SJCRH30 (cell line): ENCODE measurements around the gene P4HB. TPM values are rescaled to one million over a fixed set of nuclear protein-coding genes. Genes with fewer than 3 reads are reported as not detected.
A peak's percentile ranks its signal among the peaks of the same experiment; 100 is the strongest.

ENCODE experiments used
- DNase-seq, 2 experiments: peaks; one replicate each; pipeline ENCODE4 v3.0.0-alpha.2; 2015 to 2020
- H3K27ac ChIP-seq: fragments of 250-450 bp; sonication (Bioruptor Pico); 2 replicates; pipeline ENCODE4 v1.5.1; 2020; ENCODE audit warnings: mild to moderate bottlenecking, moderate library complexity
- H3K27me3 ChIP-seq: fragments of 250-450 bp; sonication (Bioruptor Pico); 2 replicates; pipeline ENCODE4 v1.5.1; 2020; ENCODE audit warnings: mild to moderate bottlenecking, moderate library complexity
- H3K36me3 ChIP-seq: fragments of 250-450 bp; sonication (Bioruptor Pico); 2 replicates; pipeline ENCODE4 v1.5.1; 2020; ENCODE audit warnings: mild to moderate bottlenecking, moderate library complexity
- H3K4me1 ChIP-seq: fragments of 250-450 bp; sonication (Bioruptor Pico); 2 replicates; pipeline ENCODE4 v1.5.1; 2020; ENCODE audit warnings: mild to moderate bottlenecking, moderate library complexity
- H3K4me3 ChIP-seq: fragments of 250-450 bp; sonication (Bioruptor Pico); 2 replicates; pipeline ENCODE4 v1.5.1; 2020; ENCODE audit warnings: mild to moderate bottlenecking, moderate library complexity
- H3K9me3 ChIP-seq: fragments of 250-450 bp; sonication (Bioruptor Pico); replicated peaks from 2 replicates; pipeline ENCODE4 v1.5.1; 2020; ENCODE audit warnings: mild to moderate bottlenecking, moderate library complexity
- total RNA-seq: library from RNA; depleted of rRNA; stranded (reverse); fragments of >200 nt; shearing (Covaris generic); gene quantifications from 2 replicates; pipeline ENCODE4 v1.2.3, GENCODE V29; 2014

Gene P4HB
- total RNA-seq, 1 experiment from 2014 or later: 620 TPM

DNA sequence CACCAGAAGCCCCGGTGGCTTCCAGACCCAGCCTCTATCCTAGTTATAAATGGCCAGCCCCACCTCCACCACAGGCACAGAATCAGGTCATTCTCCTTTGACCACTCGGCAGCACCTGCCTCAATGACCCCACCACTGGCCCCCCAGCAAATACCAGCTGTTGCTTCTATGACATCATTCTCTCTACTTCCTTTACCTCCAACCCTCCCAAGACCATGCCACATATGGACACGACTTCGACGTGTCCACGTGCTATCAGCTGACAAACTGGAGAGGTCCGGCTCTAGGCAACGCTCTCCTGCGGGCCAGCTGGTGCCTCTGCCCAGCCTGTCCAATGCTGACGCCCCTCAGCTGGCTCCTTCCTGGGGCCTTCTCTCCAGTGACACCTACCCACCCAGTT lies 25.1 kb upstream of the P4HB start:
- Histone ChIP-seq H3K4me3 (no peak overlapping the region), H3K27ac (peak overlapping the region; percentile 57), H3K9me3 (no peaks in the 10 kb centered on the region), H3K36me3 (peaks cover 95% of the 10 kb centered on the region), H3K27me3 (no peaks in the 10 kb centered on the region), H3K4me1 (peaks cover 30% of the 10 kb centered on the region)
- peak in 1 of 2 experiments; percentile 53 for DNase-seq

DNA sequence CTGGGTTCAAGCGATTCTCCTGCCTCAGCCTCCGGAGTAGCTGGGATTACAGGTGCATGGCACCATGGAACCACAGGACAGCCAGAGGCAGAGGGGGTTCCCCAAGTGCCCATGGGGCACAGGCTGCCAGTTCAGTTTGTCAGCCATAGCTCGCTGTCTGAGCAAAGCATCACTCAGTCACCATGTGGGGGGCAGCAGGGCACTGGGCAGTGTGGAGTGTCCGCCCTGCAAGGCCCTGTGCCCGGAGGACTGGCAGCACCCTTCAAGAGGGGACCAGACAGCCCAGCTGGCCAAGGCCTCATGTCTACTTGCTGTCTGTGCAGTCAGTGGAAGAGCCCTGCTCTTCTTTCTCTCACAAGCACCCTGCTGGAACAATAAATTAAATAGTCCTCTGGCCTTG lies 24.6 kb upstream of the P4HB start:
- Histone ChIP-seq H3K27me3 (no peaks in the 10 kb centered on the region), H3K4me3 (no peak overlapping the region), H3K9me3 (no peaks in the 10 kb centered on the region), H3K36me3 (peaks cover 94% of the 10 kb centered on the region), H3K27ac (no peak overlapping the region), H3K4me1 (peaks cover 28% of the 10 kb centered on the region)
- DNase-seq: no peak

- Histone ChIP-seq H3K27ac (no peak overlapping the region), H3K27me3 (no peaks in the 10 kb centered on the region), H3K4me1 (peaks cover 23% of the 10 kb centered on the region), H3K4me3 (no peak overlapping the region), H3K9me3 (no peaks in the 10 kb centered on the region), H3K36me3 (peaks cover 92% of the 10 kb centered on the region)
- peak in 1 of 2 experiments; percentile 33 for DNase-seq
Observed at GRCh38 chr17:81884520-81884919, 24.2 kb upstream of the P4HB start.

DNA sequence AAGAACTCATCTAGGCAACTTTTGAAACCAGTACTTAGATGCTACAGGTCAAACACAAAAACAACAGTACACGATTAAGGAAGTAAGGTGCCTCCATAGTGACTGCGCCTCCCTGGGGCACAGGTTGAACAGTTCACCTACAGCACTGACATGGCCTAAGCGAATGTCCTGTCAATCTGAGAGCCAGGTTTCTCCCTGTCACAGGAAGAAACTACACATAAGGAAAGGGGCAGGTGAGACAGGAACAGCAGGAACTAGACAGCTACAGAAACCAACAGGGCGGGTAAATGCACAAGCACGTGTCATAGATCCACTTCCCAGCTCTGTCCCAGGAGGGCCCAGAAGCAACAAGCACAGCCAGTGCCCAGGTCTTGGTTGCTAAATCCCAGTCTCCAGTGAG lies 18.8 kb upstream of the P4HB start:
- no peak overlapping the region for H3K27ac ChIP-seq
- peaks cover 62% of the 10 kb centered on the region for H3K36me3 ChIP-seq
- no peak overlapping the region for H3K4me3 ChIP-seq
- no peaks in the 10 kb centered on the region for H3K4me1 ChIP-seq
- H3K9me3 ChIP-seq: no peaks in the 10 kb centered on the region
- DNase-seq: no peak
- no peaks in the 10 kb centered on the region for H3K27me3 ChIP-seq

- no peak overlapping the region for H3K27ac ChIP-seq
- H3K36me3 ChIP-seq: peaks cover 54% of the 10 kb centered on the region
- H3K27me3 ChIP-seq: no peaks in the 10 kb centered on the region
- no peaks in the 10 kb centered on the region for H3K9me3 ChIP-seq
- no peaks in the 10 kb centered on the region for H3K4me1 ChIP-seq
- no peak overlapping the region for H3K4me3 ChIP-seq
- no peak for DNase-seq
Observed at GRCh38 chr17:81878294-81878693, 18.0 kb upstream of the P4HB start.

DNA sequence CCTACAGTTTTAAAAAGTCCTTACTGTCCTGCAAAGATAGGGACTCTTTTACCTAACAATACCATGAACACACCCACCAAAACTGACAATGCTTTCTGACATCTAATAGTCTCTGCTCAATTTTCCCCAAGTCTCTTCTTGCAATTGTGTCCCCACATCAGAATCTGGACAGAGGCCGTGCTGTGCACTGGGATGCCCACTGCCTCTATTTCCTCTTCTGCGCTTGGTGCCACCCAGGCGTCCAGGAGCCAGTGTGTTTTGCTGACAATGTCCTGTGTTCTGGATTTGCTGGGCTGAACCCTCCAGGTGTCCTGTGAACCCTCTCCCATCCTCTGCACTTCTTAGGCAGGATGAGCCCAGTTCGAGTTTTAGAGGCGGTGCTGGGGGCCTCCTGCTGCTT lies 17.2 kb upstream of the P4HB start:
- DNase-seq: no peak
- Histone ChIP-seq H3K4me3 (no peak overlapping the region), H3K36me3 (peaks cover 48% of the 10 kb centered on the region), H3K27ac (no peak overlapping the region), H3K9me3 (no peaks in the 10 kb centered on the region), H3K4me1 (no peaks in the 10 kb centered on the region), H3K27me3 (no peaks in the 10 kb centered on the region)

DNA sequence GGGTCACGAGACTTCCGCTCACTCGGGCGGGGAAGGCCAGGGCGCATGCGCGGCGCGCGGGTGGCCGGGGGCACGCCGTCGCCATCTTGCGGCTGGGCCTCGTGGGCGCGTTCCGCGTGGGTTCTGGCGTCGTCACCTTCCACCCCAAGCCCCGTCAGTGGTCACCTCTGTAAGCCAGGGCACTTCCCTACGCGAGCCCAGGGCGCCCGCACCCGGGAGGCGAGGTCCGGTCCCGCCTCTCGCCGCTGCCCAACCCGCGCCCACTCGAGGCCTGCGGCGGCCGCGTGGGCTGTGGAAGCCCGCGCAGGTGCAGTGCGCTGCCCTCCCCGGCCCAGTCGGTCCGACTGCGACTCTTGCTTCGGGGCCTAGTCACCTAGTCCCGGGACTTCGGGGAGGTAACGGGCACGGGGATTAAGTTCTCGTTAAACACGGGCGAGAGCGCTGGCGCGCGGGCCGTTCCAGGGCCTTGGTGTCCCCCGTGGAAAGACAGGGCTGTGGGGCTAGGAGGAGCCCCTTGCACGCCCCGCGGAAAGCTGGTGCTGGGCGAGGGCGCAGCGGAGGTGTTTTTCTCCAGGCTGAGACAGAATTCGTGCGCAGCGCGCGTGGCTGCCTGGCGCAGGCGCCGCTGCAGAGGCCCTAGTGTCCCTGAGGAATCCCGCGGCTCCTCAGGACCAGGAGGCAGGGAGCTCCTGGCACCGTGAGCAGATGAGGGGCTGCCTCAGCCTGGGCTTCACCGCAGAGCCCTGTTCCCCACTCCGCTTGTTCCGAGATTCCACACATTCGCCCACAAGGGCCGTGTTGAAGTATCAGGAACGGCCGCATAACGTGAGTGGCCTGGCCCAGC lies 11.3 kb upstream of the P4HB start:
- no peaks in the 10 kb centered on the region for H3K9me3 ChIP-seq
- no peaks in the 10 kb centered on the region for H3K27me3 ChIP-seq
- DNase-seq: peak; percentile 97 to 98
- H3K36me3 ChIP-seq: peaks cover 22% of the 10 kb centered on the region
- peak overlapping the region; percentile 83 for H3K4me3 ChIP-seq
- peak overlapping the region; percentile 91 for H3K27ac ChIP-seq
- peaks cover 7% of the 10 kb centered on the region for H3K4me1 ChIP-seq

GRCh38 chr17:81870981-81871386 lies 10.6 kb upstream of the P4HB start, which contains the start of gene ARHGDIA:
Gene ARHGDIA (minus strand): TSS chr17:81871337. CDS start chr17:81869930, 1,407 bp downstream.
- Histone ChIP-seq H3K9me3 (no peaks in the 10 kb centered on the region), H3K27ac (peak within 1 kb of the TSS; percentile 91), H3K4me3 (peak within 1 kb of the TSS; percentile 83), H3K4me1 (peaks cover 7% of the 10 kb centered on the region), H3K36me3 (peaks cover 22% of the 10 kb centered on the region), H3K27me3 (no peaks in the 10 kb centered on the region)
- no peak for DNase-seq

DNA sequence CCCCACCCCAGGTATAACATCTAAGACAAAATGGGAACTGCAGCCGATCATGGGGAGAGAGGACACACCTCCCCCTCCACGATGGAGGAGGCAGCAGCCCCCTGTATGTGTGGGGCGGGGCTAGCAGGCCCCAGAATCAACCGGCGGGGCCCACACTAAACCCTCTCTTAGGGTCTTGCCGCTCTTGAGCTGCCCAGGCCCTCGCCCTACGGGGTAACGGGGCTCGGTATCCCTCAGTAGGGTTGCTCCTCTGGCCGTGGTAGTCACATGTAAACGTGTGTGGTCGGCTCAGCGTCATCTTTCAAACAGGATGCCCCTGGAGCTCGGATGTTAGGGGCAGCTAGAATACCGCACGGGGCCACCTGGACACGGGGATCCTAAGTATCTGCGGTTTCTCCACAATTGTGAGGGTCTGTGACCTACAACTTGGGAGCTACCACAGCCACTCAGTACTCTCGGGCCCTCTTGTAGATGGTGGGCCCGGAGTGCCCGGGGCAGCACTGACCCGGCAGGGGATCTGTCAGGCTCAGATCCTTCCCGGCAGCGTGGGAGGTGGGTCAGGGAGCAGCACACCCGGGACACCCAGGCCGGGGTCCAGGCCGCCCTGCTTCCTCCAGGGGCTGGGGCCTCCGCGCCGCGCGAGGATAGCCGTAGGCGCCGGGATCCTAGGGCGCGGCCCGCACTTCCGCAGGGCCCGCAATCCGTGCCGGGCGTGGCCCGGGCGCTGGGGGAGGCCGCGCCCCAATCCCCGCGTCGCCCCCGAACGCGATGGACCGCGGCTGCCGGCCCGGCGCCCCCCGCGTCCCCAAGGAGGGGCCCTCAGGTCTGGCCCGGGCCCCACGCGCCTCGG lies 10.0 kb upstream of the P4HB start:
- Histone ChIP-seq H3K4me1 (peaks cover 7% of the 10 kb centered on the region), H3K9me3 (no peaks in the 10 kb centered on the region), H3K4me3 (peak overlapping the region; percentile 83), H3K27me3 (no peaks in the 10 kb centered on the region), H3K27ac (peak overlapping the region; percentile 54), H3K36me3 (peaks cover 22% of the 10 kb centered on the region)
- DNase-seq: peak; percentile 62 to 69

GRCh38 chr17:81869221-81870130 lies 9.1 kb upstream of the P4HB start:
- Histone ChIP-seq H3K9me3 (no peaks in the 10 kb centered on the region), H3K27me3 (no peaks in the 10 kb centered on the region), H3K4me1 (peaks cover 7% of the 10 kb centered on the region), H3K4me3 (peak overlapping the region; percentile 83), H3K27ac (no peak overlapping the region), H3K36me3 (peaks cover 22% of the 10 kb centered on the region)
- DNase-seq: peak; percentile 43 to 54

GRCh38 chr17:81868674-81869220 lies 8.4 kb upstream of the P4HB start:
- Histone ChIP-seq H3K36me3 (peaks cover 22% of the 10 kb centered on the region), H3K4me1 (peaks cover 7% of the 10 kb centered on the region), H3K27me3 (no peaks in the 10 kb centered on the region), H3K27ac (no peak overlapping the region), H3K4me3 (no peak overlapping the region), H3K9me3 (no peaks in the 10 kb centered on the region)
- DNase-seq: peak; percentile 57 to 65

DNA sequence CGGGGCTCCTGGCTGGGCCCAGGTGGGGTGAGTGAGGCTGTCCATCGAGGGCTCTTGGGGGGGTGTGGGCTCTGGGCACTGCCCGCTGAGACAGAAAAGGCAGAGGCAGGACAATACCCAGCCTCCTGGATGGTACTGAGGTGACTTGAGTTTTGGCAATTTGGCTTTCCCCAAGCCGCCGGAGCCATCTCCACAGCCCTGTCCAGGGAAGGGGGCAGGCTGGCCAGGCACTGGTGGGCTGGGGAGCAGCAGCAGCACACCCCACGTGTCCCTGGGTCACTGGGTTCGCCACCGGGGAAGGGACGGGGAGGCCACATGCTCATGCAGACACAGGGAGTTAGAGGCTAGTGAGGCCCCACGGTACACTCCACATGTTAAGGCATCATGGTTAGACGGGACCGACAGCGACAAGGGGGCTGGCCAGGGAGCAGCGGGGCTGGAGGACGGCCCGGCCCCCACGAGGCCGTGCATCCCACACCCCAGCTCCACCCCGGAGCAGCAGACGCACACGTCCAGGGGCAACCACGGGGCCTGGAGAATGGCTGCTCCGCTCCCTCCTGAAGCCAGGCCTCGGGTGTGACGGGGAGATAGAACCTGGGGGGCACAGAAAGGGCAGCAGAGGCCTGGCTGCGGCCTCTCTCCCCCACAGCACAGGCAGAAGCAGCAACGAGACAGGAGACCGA lies 7.8 kb upstream of the P4HB start:
- no peak for DNase-seq
- H3K9me3 ChIP-seq: no peaks in the 10 kb centered on the region
- H3K4me3 ChIP-seq: no peak overlapping the region
- no peak overlapping the region for H3K27ac ChIP-seq
- peaks cover 25% of the 10 kb centered on the region for H3K36me3 ChIP-seq
- no peaks in the 10 kb centered on the region for H3K27me3 ChIP-seq
- H3K4me1 ChIP-seq: peaks cover 7% of the 10 kb centered on the region

DNA sequence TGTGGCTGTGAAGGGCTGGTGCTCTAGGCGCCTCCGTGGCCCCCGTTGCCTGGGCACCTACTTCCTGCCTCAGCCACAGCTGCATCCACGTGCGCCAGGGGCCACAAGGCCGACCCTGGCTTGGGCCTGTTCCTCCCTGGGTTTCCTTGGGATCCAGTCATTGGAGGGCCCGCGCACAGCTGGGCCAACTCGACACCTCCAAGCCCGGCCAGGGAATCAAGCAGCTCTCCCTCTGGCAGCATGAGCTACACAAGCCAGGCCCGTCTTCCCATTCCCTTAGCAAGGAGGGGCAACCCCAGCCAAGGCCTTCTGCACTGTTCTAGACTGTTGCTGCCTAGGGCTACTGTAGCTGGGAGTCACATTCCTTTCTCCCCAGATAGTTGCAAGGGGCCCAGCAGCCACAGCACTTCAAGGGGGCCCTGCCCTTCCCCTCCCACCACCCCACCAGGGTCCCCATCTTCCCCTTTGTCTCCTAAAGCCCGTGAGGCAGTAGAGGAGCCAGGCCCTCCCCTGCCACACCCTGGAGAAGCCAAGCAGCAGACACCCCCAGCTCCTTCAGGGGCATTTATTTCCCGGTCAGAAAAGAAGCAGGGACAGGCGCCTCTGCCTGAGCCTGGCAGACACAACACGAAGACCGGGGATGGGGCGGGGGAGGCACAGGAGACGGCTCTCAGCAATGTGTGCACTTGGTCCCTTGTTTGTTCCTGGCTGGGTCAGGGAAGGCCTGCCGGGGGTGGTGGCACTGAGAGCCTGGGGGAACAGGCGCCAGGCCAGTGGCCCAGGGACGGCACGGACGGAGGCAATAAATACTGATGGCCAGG lies 7.0 kb upstream of the P4HB start:
- peaks cover 25% of the 10 kb centered on the region for H3K36me3 ChIP-seq
- H3K9me3 ChIP-seq: no peaks in the 10 kb centered on the region
- DNase-seq: peak; percentile 59 to 63
- peaks cover 7% of the 10 kb centered on the region for H3K4me1 ChIP-seq
- H3K27me3 ChIP-seq: no peaks in the 10 kb centered on the region
- H3K4me3 ChIP-seq: no peak overlapping the region
- no peak overlapping the region for H3K27ac ChIP-seq
